Mesenchymal stem cell (in vitro differentiated cells and primary cell): Measurements from ENCODE around the gene GPANK1.

ENCODE experiments used
- DNase-seq: peaks from one replicate; pipeline ENCODE4 v3.0.0-alpha.2; 2013
- H2AFZ ChIP-seq: one replicate; pipeline ENCODE4 v1.6.1; 2013; ENCODE audit warnings: low read depth, mild to moderate bottlenecking, control low read depth, inconsistent platforms, low read length, moderate library complexity
- H2AK5ac ChIP-seq: 2 replicates; pipeline ENCODE4 v1.6.1; 2013; ENCODE audit warnings: low read length, moderate library complexity, mild to moderate bottlenecking, inconsistent platforms; ENCODE audit not compliant: severe bottlenecking
- H2BK120ac ChIP-seq: one replicate; pipeline ENCODE4 v1.6.1; 2013; ENCODE audit warnings: low read depth, mild to moderate bottlenecking, inconsistent platforms, low read length, moderate library complexity
- H2BK12ac ChIP-seq, 2 experiments: one replicate each; pipeline ENCODE4 v1.6.1; 2013; ENCODE audit warnings: inconsistent platforms in 2 of 2, low read length in 2 of 2, mild to moderate bottlenecking in 2 of 2, moderate library complexity in 2 of 2, control low read depth in 1 of 2
- H2BK15ac ChIP-seq: one replicate; pipeline ENCODE4 v1.6.1; 2013; ENCODE audit warnings: mild to moderate bottlenecking, low read depth, inconsistent platforms; ENCODE audit not compliant: poor library complexity, severe bottlenecking
- H2BK5ac ChIP-seq: 2 replicates; pipeline ENCODE4 v1.6.1; 2013; ENCODE audit warnings: low read depth, mild to moderate bottlenecking, low read length, control low read depth, inconsistent platforms; ENCODE audit not compliant: poor library complexity, severe bottlenecking
- H3K14ac ChIP-seq, 2 experiments: one replicate each; pipeline ENCODE4 v1.6.1; 2013; ENCODE audit warnings: inconsistent platforms in 2 of 2, low read length in 2 of 2, control low read depth in 1 of 2, mild to moderate bottlenecking in 1 of 2, moderate library complexity in 1 of 2
- H3K18ac ChIP-seq, 2 experiments: one replicate each; pipeline ENCODE4 v1.6.1; 2013; ENCODE audit warnings: inconsistent platforms in 2 of 2, low read length in 2 of 2, control low read depth in 1 of 2, low read depth in 1 of 2, mild to moderate bottlenecking in 1 of 2
- H3K23ac ChIP-seq, 2 experiments: one replicate each; pipeline ENCODE4 v1.6.1; 2013; ENCODE audit warnings: inconsistent platforms in 2 of 2, low read length in 2 of 2, mild to moderate bottlenecking in 2 of 2, moderate library complexity in 2 of 2, control low read depth in 1 of 2
- H3K27ac ChIP-seq: 2 replicates; pipeline ENCODE4 v1.5.1; 2013; ENCODE audit warnings: mild to moderate bottlenecking, moderate library complexity, low read length, control low read depth, inconsistent platforms; ENCODE audit not compliant: poor library complexity, severe bottlenecking
- H3K27me3 ChIP-seq, 2 experiments: 2 replicates each; pipeline versions ENCODE4 v1.6.1 to v1.7.0; 2013; ENCODE audit warnings: low read length in 2 of 2, mild to moderate bottlenecking in 2 of 2, moderate library complexity in 2 of 2, control low read depth in 1 of 2, inconsistent platforms in 1 of 2; ENCODE audit not compliant: control insufficient read depth in 1 of 2, insufficient read depth in 1 of 2
- H3K36me3 ChIP-seq, 2 experiments: 2 replicates each; pipeline versions ENCODE4 v1.6.1 to v1.7.0; 2013; ENCODE audit warnings: low read length in 2 of 2, control low read depth in 1 of 2, inconsistent platforms in 1 of 2, low read depth in 1 of 2, mild to moderate bottlenecking in 1 of 2; ENCODE audit not compliant: insufficient read depth in 2 of 2, control insufficient read depth in 1 of 2
- H3K4ac ChIP-seq, 2 experiments: one replicate each; pipeline ENCODE4 v1.6.1; 2013; ENCODE audit warnings: inconsistent platforms in 2 of 2, low read length in 2 of 2, mild to moderate bottlenecking in 2 of 2, moderate library complexity in 2 of 2, control low read depth in 1 of 2, low read depth in 1 of 2
- H3K4me1 ChIP-seq: 2 replicates; pipeline ENCODE4 v1.6.1; 2013; ENCODE audit warnings: low read depth, low read length, control low read depth; ENCODE audit not compliant: control insufficient read depth, insufficient read depth
- H3K4me2 ChIP-seq: 2 replicates; pipeline ENCODE4 v1.6.1; 2013; ENCODE audit warnings: low read length, mild to moderate bottlenecking, inconsistent platforms; ENCODE audit not compliant: poor library complexity, severe bottlenecking
- H3K4me3 ChIP-seq, 2 experiments: 2 replicates each; pipeline versions ENCODE4 v1.5.1 to v1.7.0; 2013; ENCODE audit warnings: low read length in 2 of 2, mild to moderate bottlenecking in 2 of 2, control low read depth in 1 of 2, low read depth in 1 of 2; ENCODE audit not compliant: insufficient read depth in 1 of 2
- H3K79me1 ChIP-seq: replicated peaks from 2 replicates; pipeline ENCODE4 v1.6.1; 2013; ENCODE audit warnings: mild to moderate bottlenecking, control low read depth, low read length, inconsistent platforms; ENCODE audit not compliant: poor library complexity, severe bottlenecking
- H3K9ac ChIP-seq: 2 replicates; pipeline ENCODE4 v1.7.0; 2013; ENCODE audit warnings: mild to moderate bottlenecking, low read length, moderate library complexity
- H3K9me3 ChIP-seq: 2 replicates; pipeline ENCODE4 v1.7.0; 2013; ENCODE audit warnings: mild to moderate bottlenecking, low read length; ENCODE audit not compliant: control insufficient read depth
- H4K8ac ChIP-seq: one replicate; pipeline ENCODE4 v1.6.1; 2013; ENCODE audit warnings: inconsistent platforms, mild to moderate bottlenecking, low read length, moderate library complexity
- H4K91ac ChIP-seq: one replicate; pipeline ENCODE4 v1.6.1; 2013; ENCODE audit warnings: mild to moderate bottlenecking, low read length, inconsistent platforms
- WGBS: methylation state at CpG from one replicate; pipeline ENCODE4 v1.1.7; 2013; ENCODE audit warnings: mixed read lengths; 5-methylcytosine and 5-hydroxymethylcytosine counted together

The GPANK1 gene

DNA sequence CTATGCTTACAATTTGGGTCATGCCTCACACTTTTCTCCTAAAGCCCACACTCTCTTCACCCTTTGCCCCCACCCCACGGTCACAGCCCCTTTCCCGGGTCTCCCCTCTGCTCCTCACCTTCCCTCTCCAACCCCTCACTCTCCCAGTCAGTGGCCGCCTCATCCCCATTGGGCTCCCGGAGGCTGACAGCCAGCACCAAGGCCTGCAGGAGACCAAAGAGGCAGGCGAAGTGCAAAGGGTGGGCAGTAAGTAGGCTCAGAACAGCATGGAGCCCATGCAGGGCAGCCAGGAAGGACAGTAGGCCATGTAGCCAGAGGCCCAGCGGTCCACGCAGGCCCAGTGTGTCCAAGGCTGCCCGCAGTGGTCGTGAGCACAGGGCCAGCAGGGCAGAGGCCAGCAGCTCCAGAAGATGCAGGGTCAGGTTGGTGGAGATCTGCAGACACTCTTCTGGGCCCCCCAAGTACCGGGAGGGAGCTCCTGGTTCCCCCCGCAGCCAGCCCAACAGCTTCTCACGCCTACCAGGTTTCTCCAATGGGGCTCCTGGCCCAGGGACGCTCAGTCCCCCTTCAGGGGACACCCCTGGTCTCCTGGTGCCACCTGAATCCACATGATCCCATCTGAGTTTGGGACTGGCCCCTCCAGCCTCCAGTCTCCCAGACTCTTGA lies 5.7 kb downstream of the GPANK1 start:
- Histone ChIP-seq H3K18ac (no peak overlapping the region), H3K9me3 (no peaks in the 10 kb centered on the region), H2AFZ (no peak overlapping the region), H3K9ac (peak overlapping the region; percentile 97), H4K8ac (no peak overlapping the region), H3K4me1 (peaks cover 36% of the 10 kb centered on the region), H2BK12ac (peak overlapping the region in 1 of 2 experiments; percentile 43), H3K4me3 (peak overlapping the region; percentile 43 to 98), H3K79me1 (peaks cover 22% of the 10 kb centered on the region), H2AK5ac (no peak overlapping the region), H3K4me2 (peak overlapping the region; percentile 89), H4K91ac (peak overlapping the region; percentile 44), H3K4ac (no peak overlapping the region), H3K14ac (peak overlapping the region in 1 of 2 experiments; percentile 80), H3K23ac (peak overlapping the region in 1 of 2 experiments; percentile 28), H3K27me3 (no peaks in the 10 kb centered on the region), H2BK5ac (no peak overlapping the region), H3K36me3 (peaks cover 33 to 53% of the 10 kb centered on the region in 2 experiments), H3K27ac (no peak overlapping the region), H2BK15ac (no peak overlapping the region), H2BK120ac (no peak overlapping the region)
- 97% methylated on average over 13 of the region's 13 CpGs for WGBS
- no peak for DNase-seq

DNA sequence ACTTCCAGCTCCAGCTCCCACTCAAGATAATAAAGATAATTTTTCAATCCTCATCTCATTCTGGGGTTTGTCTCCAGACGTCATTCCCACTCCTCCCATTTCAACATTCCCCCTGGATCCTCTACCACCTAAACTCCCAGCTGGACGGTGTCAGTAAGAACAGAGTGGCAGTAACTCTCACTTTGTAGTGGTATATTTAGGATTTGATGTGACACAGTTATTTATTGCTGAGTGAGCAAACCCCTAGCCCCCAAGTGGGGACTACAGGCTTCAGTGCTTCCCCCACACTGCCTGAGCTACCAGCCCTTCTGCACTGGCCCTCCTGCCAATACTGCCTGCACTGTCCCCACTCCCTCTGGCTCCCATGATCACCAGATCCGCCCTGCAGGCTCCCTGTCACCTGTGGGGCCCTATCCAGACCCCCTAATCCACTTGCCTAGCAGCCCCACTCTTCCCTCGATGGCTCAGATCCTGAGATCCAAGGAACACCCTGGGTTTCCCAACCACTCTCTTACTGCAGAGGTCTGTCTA lies 6.6 kb downstream of the GPANK1 start:
- Histone ChIP-seq H2BK12ac (no peak overlapping the region), H3K4me1 (peaks cover 32% of the 10 kb centered on the region), H3K4me3 (peak overlapping the region in 1 of 2 experiments; percentile 98), H3K27me3 (no peaks in the 10 kb centered on the region), H4K91ac (no peak overlapping the region), H3K23ac (peak overlapping the region in 1 of 2 experiments; percentile 85), H3K9ac (peak overlapping the region; percentile 97), H3K9me3 (no peaks in the 10 kb centered on the region), H2BK5ac (no peak overlapping the region), H4K8ac (no peak overlapping the region), H3K27ac (no peak overlapping the region), H2AFZ (no peak overlapping the region), H2BK120ac (no peak overlapping the region), H3K14ac (no peak overlapping the region), H3K18ac (no peak overlapping the region), H2BK15ac (no peak overlapping the region), H3K4ac (no peak overlapping the region), H3K79me1 (peaks cover 19% of the 10 kb centered on the region), H2AK5ac (no peak overlapping the region), H3K36me3 (peaks cover 28 to 49% of the 10 kb centered on the region in 2 experiments), H3K4me2 (no peak overlapping the region)
- DNase-seq = no peak
- 87% methylated on average over 3 of the region's 4 CpGs for WGBS

DNA sequence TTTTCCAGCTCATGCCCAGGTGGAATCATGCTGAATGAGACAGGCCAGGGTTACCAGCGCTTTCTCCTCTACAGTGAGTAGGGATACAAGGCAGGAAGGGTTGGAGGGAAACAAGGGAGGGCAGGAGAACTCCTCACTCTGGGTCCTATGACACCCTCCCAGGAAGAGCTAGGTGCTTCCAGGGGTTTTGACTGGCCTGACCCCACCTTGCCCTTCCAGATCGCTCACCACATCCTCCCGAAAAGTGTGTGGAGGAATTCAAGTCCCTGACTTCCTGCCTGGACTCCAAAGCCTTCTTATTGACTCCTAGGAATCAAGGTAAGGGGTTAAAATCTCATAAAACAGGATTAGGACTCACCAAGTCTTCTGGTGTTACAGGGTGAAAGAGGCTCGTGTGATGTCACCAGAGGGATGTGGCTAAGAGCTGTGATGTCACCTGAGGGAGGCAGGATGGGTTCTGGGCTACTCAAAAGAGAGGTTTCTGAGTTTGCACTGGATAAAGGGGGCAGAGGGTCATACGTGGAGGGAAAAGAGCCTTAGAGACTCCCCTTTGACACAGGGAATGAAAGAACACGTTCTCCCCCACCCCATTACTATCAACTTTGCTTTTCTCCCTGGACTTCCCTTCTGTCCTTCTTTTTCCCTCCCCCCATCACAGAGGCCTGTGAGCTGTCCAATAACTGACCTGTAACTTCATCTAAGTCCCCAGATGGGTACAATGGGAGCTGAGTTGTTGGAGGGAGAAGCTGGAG lies 7.2 kb downstream of the GPANK1 start:
- no peak overlapping the region for H2AFZ ChIP-seq
- H3K14ac ChIP-seq = no peak overlapping the region
- H3K27ac ChIP-seq = no peak overlapping the region
- H3K9ac ChIP-seq = peak overlapping the region; percentile 97
- WGBS = 100% methylated on average over 5 of the region's 6 CpGs
- H3K9me3 ChIP-seq = no peaks in the 10 kb centered on the region
- no peak overlapping the region for H4K91ac ChIP-seq
- peaks cover 24 to 44% of the 10 kb centered on the region in 2 experiments for H3K36me3 ChIP-seq
- H3K4me1 ChIP-seq = peaks cover 31% of the 10 kb centered on the region
- H2BK15ac ChIP-seq = no peak overlapping the region
- no peak overlapping the region for H2BK12ac ChIP-seq
- no peak overlapping the region for H3K18ac ChIP-seq
- H3K27me3 ChIP-seq = no peaks in the 10 kb centered on the region
- no peak overlapping the region for H3K4me2 ChIP-seq
- no peak overlapping the region for H3K4ac ChIP-seq
- no peak overlapping the region for H2AK5ac ChIP-seq
- no peak overlapping the region for H2BK5ac ChIP-seq
- no peak overlapping the region for H3K23ac ChIP-seq
- no peak overlapping the region for H4K8ac ChIP-seq
- H2BK120ac ChIP-seq = no peak overlapping the region
- H3K4me3 ChIP-seq = peak overlapping the region in 1 of 2 experiments; percentile 98
- no peak for DNase-seq
- H3K79me1 ChIP-seq = peaks cover 20% of the 10 kb centered on the region
